GM18505 (cell line): ENCODE measurements around the gene PRKAG2.
A peak's percentile ranks its signal among the peaks of the same experiment; 100 is the strongest.
"Not testable (repeated sequence)": the region's sequence is repeated elsewhere in the genome, so short reads cannot be mapped to it uniquely, and the experiment has no call there.

Source experiments
- ATAC-seq: cut with Tn5 transposase; IDR thresholded peaks from one replicate; pipeline ENCODE4 v1.9.1; 2021; ENCODE audit not compliant: unreplicated experiment
- POLR2A ChIP-seq: IDR thresholded peaks from 4 replicates; pipeline ENCODE4 v1.6.1; 2011; ENCODE audit warnings: borderline replicate concordance; ENCODE audit not compliant: insufficient read depth, insufficient read length; ENCODE audit errors: extremely low read depth

Gene PRKAG2

GRCh38 chr7:151782598-151783448, 94.1 kb downstream of the PRKAG2 start:
- no peak for TF ChIP-seq POLR2A
- peak; percentile 86 for ATAC-seq

- not testable (repeated sequence) for ATAC-seq
Observed at GRCh38 chr7:151782256-151782597, 94.7 kb downstream of the PRKAG2 start.

- no peak for ATAC-seq
- no peak for TF ChIP-seq POLR2A
Observed at GRCh38 chr7:151781161-151781845, 95.6 kb downstream of the PRKAG2 start.

GRCh38 chr7:151780631-151781030, 96.3 kb downstream of the PRKAG2 start:
- no peak for TF ChIP-seq POLR2A
- ATAC-seq, result no peak

- ATAC-seq, result no peak
- TF ChIP-seq POLR2A, result no peak
Observed at GRCh38 chr7:151779678-151780077, 97.2 kb downstream of the PRKAG2 start.

GRCh38 chr7:151779255-151779654, 97.7 kb downstream of the PRKAG2 start:
- TF ChIP-seq POLR2A, result no peak
- ATAC-seq, result no peak

GRCh38 chr7:151777908-151778670, 98.8 kb downstream of the PRKAG2 start:
- no peak for ATAC-seq

GRCh38 chr7:151777495-151777880, 99.4 kb downstream of the PRKAG2 start:
- TF ChIP-seq POLR2A, result no peak
- no peak for ATAC-seq

More at GRCh38 chr7:151777908-151778670, 98.8 kb downstream of the PRKAG2 start:
- TF ChIP-seq POLR2A, result no peak

- no peak for TF ChIP-seq POLR2A
- ATAC-seq, result no peak
Observed at GRCh38 chr7:151776876-151777494, 99.9 kb downstream of the PRKAG2 start.

- ATAC-seq, result no peak
- TF ChIP-seq POLR2A, result no peak
Observed at GRCh38 chr7:151776446-151776845, 100.5 kb downstream of the PRKAG2 start.

- no peak for ATAC-seq
- TF ChIP-seq POLR2A, result no peak
Observed at GRCh38 chr7:151775547-151776443, 101.1 kb downstream of the PRKAG2 start.

- TF ChIP-seq POLR2A, result no peak
- no peak for ATAC-seq
Observed at GRCh38 chr7:151774951-151775350, 102.0 kb downstream of the PRKAG2 start.

GRCh38 chr7:151773797-151774196, 103.1 kb downstream of the PRKAG2 start:
- no peak for TF ChIP-seq POLR2A

GRCh38 chr7:151770232-151770631, 106.7 kb downstream of the PRKAG2 start:
- no peak for ATAC-seq
- TF ChIP-seq POLR2A, result no peak

More at GRCh38 chr7:151773797-151774196, 103.1 kb downstream of the PRKAG2 start:
- no peak for ATAC-seq
